HepG2 (cell line): ENCODE measurements around the gene YPEL3. TPM values are rescaled to one million over a fixed set of nuclear protein-coding genes. Genes with fewer than 3 reads are reported as not detected.
A peak's percentile ranks its signal among the peaks of the same experiment; 100 is the strongest.

Source experiments
- ATAC-seq: fragments of 200-7000 bp; cut with Tn5 transposase; 3 replicates; pipeline ENCODE4 v1.9.1; 2020; ENCODE audit warnings: mild to moderate bottlenecking, moderate library complexity
- BruUV-seq: library from RNA; stranded (reverse); fragments of 400-500 nt; replicated peaks from 2 replicates; lab custom pipeline; 2021; lab: Mats Ljungman, UMichigan
- CTCF ChIA-PET: fragments of 300-600 bp; formaldehyde crosslinking; extraction: SDS; loops from one replicate; lab custom pipeline; 2021; ENCODE audit warnings: low total read pairs, inconsistent platforms, low intra/inter-chr PET ratio; lab: Yijun Ruan, JAX
- POLR2A ChIA-PET: fragments of 350-600 bp; sonication (Branson Sonifier 250); formaldehyde crosslinking; loops from one replicate; lab custom pipeline; 2020; ENCODE audit warnings: antibody characterized with exemption, inconsistent platforms; lab: Yijun Ruan, JAX
- DNase-seq: peaks from one replicate; pipeline ENCODE4 v3.0.0-alpha.2; 2015; ENCODE audit warnings: low spot score
- FAIRE-seq: peaks from 3 replicates; lab custom pipeline; 2011; peaks lifted over from hg19 to GRCh38; lab: Jason Lieb, UNC
- H2AFZ ChIP-seq: one replicate; pipeline ENCODE4 v1.6.1; 2011; ENCODE audit warnings: low read length, inconsistent platforms
- H3K27ac ChIP-seq: fragments of 300-600 bp; 3 replicates; pipeline ENCODE4 v1.8.0; 2011; ENCODE audit warnings: mixed run types, mild to moderate bottlenecking, mixed read lengths, low read length, inconsistent platforms; ENCODE audit not compliant: insufficient read depth; ENCODE audit errors: extremely low read length
- H3K27me3 ChIP-seq, 2 experiments: fragments of 200-600 bp in 1 of 2; 2 replicates in 1 of 2; 3 replicates in 1 of 2; pipeline versions ENCODE4 v1.6.0 to v1.8.0; 2011; ENCODE audit warnings: low read length in 2 of 2, mild to moderate bottlenecking in 2 of 2, moderate library complexity in 2 of 2, inconsistent platforms in 1 of 2; ENCODE audit not compliant: insufficient read depth in 2 of 2, control insufficient read depth in 1 of 2
- H3K36me3 ChIP-seq, 2 experiments: fragments of 200-600 bp in 1 of 2; replicated peaks in 1 of 2; 2 replicates in 1 of 2; 3 replicates in 1 of 2; pipeline versions ENCODE4 v1.5.1 to v1.8.0; 2011; ENCODE audit warnings: low read length in 2 of 2, inconsistent platforms in 1 of 2; ENCODE audit not compliant: insufficient read depth in 2 of 2, control insufficient read depth in 1 of 2
- H3K4me1 ChIP-seq: 2 replicates; pipeline ENCODE4 v1.5.1; 2012; ENCODE audit warnings: low read length, inconsistent platforms; ENCODE audit not compliant: insufficient read depth
- H3K4me2 ChIP-seq: 2 replicates; pipeline ENCODE4 v1.6.0; 2011; ENCODE audit warnings: low read depth, low read length, inconsistent platforms
- H3K4me3 ChIP-seq, 3 experiments: fragments of 200-600 bp in 1 of 3; sonication (generic), shearing (Covaris generic) in 1 of 3; replicated peaks in 1 of 3; 2 replicates each; pipeline ENCODE4 v1.5.1; 2011 to 2016; ENCODE audit warnings: low read length in 3 of 3, inconsistent platforms in 2 of 3, low read depth in 2 of 3, mild to moderate bottlenecking in 2 of 3, control low read depth in 1 of 3, mixed read lengths in 1 of 3; ENCODE audit not compliant: insufficient read depth in 1 of 3
- H3K79me2 ChIP-seq: one replicate; pipeline ENCODE4 v1.6.1; 2011; ENCODE audit warnings: low read length, inconsistent platforms; ENCODE audit not compliant: insufficient read depth
- H3K9ac ChIP-seq: 2 replicates; pipeline ENCODE4 v1.6.0; 2011; ENCODE audit warnings: mild to moderate bottlenecking, low read depth, low read length, inconsistent platforms; ENCODE audit not compliant: insufficient read depth
- H3K9me3 ChIP-seq: 2 replicates; pipeline ENCODE4 v1.5.1; 2012; ENCODE audit warnings: mild to moderate bottlenecking, low read length
- H4K20me1 ChIP-seq: 2 replicates; pipeline ENCODE4 v1.6.0; 2011; ENCODE audit warnings: inconsistent platforms, mild to moderate bottlenecking, low read length, moderate library complexity; ENCODE audit not compliant: insufficient read depth
- BORCS8-MEF2B ChIP-seq: sonication (generic); formaldehyde crosslinking; IDR thresholded peaks from 2 replicates; pipeline ENCODE4 v1.8.0; 2022; ENCODE audit warnings: mild to moderate bottlenecking, missing genetic modification reagents
- BRD4 ChIP-seq: sonication (generic); formaldehyde crosslinking; IDR thresholded peaks from 2 replicates; pipeline ENCODE4 v1.4.0; 2020; ENCODE audit warnings: missing genetic modification reagents
- FOXM1 ChIP-seq: sonication (generic); formaldehyde crosslinking; IDR thresholded peaks from 2 replicates; pipeline ENCODE4 v1.5.0; 2020; ENCODE audit warnings: missing genetic modification reagents
- MED13 ChIP-seq: sonication (generic); formaldehyde crosslinking; IDR thresholded peaks from 2 replicates; pipeline ENCODE4 v1.5.0; 2020; ENCODE audit warnings: missing genetic modification reagents
- MEF2D ChIP-seq: sonication (generic); formaldehyde crosslinking; IDR thresholded peaks from 2 replicates; pipeline ENCODE4 v1.5.1; 2020; ENCODE audit warnings: mild to moderate bottlenecking, missing genetic modification reagents
- PLSCR1 ChIP-seq: sonication (generic); formaldehyde crosslinking; IDR thresholded peaks from 2 replicates; pipeline ENCODE4 v1.5.0; 2020; ENCODE audit warnings: missing genetic modification reagents, mild to moderate bottlenecking, borderline replicate concordance
- PRMT3 ChIP-seq: sonication (generic); formaldehyde crosslinking; IDR thresholded peaks from 2 replicates; pipeline ENCODE4 v1.8.1; 2022; ENCODE audit warnings: low read depth, mild to moderate bottlenecking, moderate library complexity, missing genetic modification reagents, borderline replicate concordance
- RFXANK ChIP-seq: IDR thresholded peaks from 2 replicates; pipeline ENCODE4 v1.6.1; 2016
- SNRNP70 ChIP-seq: fragments of 200-400 bp; formaldehyde crosslinking; IDR thresholded peaks from 2 replicates; pipeline ENCODE4 v1.6.1; 2017; ENCODE audit warnings: mild to moderate bottlenecking, low read depth, low read length, moderate library complexity
- SP2 ChIP-seq: sonication (generic); formaldehyde crosslinking; IDR thresholded peaks from 2 replicates; pipeline ENCODE4 v1.5.1; 2020; ENCODE audit warnings: mild to moderate bottlenecking, missing genetic modification reagents
- SSRP1 ChIP-seq: IDR thresholded peaks from 2 replicates; pipeline ENCODE4 v1.6.1; 2016; ENCODE audit warnings: control low read depth
- SYNCRIP ChIP-seq: fragments of 200-400 bp; formaldehyde crosslinking; IDR thresholded peaks from 2 replicates; pipeline ENCODE4 v1.6.1; 2018; ENCODE audit warnings: mild to moderate bottlenecking, low read depth, low read length; ENCODE audit not compliant: insufficient read depth
- TAF1 ChIP-seq: sonication (generic); formaldehyde crosslinking; IDR thresholded peaks from 2 replicates; pipeline ENCODE4 v1.4.0; 2020; ENCODE audit warnings: missing genetic modification reagents
- ZNF326 ChIP-seq: sonication (generic); formaldehyde crosslinking; IDR thresholded peaks from 2 replicates; pipeline ENCODE4 v1.4.0; 2020; ENCODE audit warnings: missing genetic modification reagents, borderline replicate concordance
- ZNF747 ChIP-seq: sonication (generic); formaldehyde crosslinking; IDR thresholded peaks from 2 replicates; pipeline ENCODE4 v1.8.1; 2023; ENCODE audit warnings: missing genetic modification reagents, mild to moderate bottlenecking, borderline replicate concordance
- ZNF781 ChIP-seq: sonication (generic); formaldehyde crosslinking; IDR thresholded peaks from 2 replicates; pipeline ENCODE4 v1.5.1; 2020; ENCODE audit warnings: borderline replicate concordance, mild to moderate bottlenecking, missing genetic modification reagents; ENCODE audit errors: not compliant biosample characterization
- ZSCAN25 ChIP-seq: sonication (generic); formaldehyde crosslinking; IDR thresholded peaks from 2 replicates; pipeline ENCODE4 v1.8.0; 2022; ENCODE audit warnings: mild to moderate bottlenecking, missing genetic modification reagents
- WGBS: methylation state at CpG from one replicate; pipeline ENCODE4 v1.1.6; 2017; ENCODE audit warnings: low lambda C conversion rate; 5-methylcytosine and 5-hydroxymethylcytosine counted together
- in situ Hi-C: cut with HindIII; loops from 2 replicates; pipeline ENCODE4 v1.10.0; 2017; ENCODE audit warnings: low pct_unique_long_range_greater_than_20kb; ENCODE audit not compliant: extremely low pct_ligation_motif_present
- intact Hi-C: fragments of 100-400 bp; cut with micrococcal nuclease; formaldehyde crosslinking; loops from one replicate; pipeline ENCODE4 v1.10.0; 2022; ENCODE audit not compliant: unreplicated experiment
- polyA plus RNA-seq, 8 experiments: library from polyadenylated mRNA; depleted of rRNA in 3 of 8; stranded (reverse) in 7 of 8; unstranded in 1 of 8; fragments of >200 nt; fragmentation: Illumina TruSeq in 4 of 8; extraction: Trizol in 4 of 8; gene quantifications; 2 replicates each; pipeline versions ENCODE4 v1.2.1 to v1.2.3, GENCODE V29; 2011 to 2016; ENCODE audit warnings: low read depth in 4 of 8, missing spikeins in 1 of 8, mixed read lengths in 1 of 8; ENCODE audit not compliant: insufficient read depth in 1 of 8
- total RNA-seq, 5 experiments: library from RNA; depleted of rRNA; stranded (reverse); fragments of >200 nt; fragmentation: Illumina TruSeq; extraction: Trizol; gene quantifications; 2 replicates each; pipeline ENCODE4 v1.2.3, GENCODE V29; 2016; ENCODE audit warnings: low read depth in 1 of 5
- TF ChIP-seq, protein P1 (sequence below): sonication (generic); formaldehyde crosslinking; IDR thresholded peaks from 2 replicates; pipeline ENCODE4 v1.5.0; 2020; ENCODE audit warnings: missing genetic modification reagents
- TF ChIP-seq, protein P2 (sequence below): sonication (generic); formaldehyde crosslinking; IDR thresholded peaks from 2 replicates; pipeline ENCODE4 v1.5.0; 2020; ENCODE audit warnings: mild to moderate bottlenecking, missing genetic modification reagents
- TF ChIP-seq, protein P3 (sequence below): sonication (generic); formaldehyde crosslinking; IDR thresholded peaks from 2 replicates; pipeline ENCODE4 v1.8.1; 2023; ENCODE audit warnings: missing genetic modification reagents, mild to moderate bottlenecking, borderline replicate concordance

Gene YPEL3
- total and polyA plus RNA-seq, 2 of the 13 experiments (the other 11 are each of a cell fraction or from before 2014, with no cell fraction given) = 5.4 to 47.0 TPM

DNA sequence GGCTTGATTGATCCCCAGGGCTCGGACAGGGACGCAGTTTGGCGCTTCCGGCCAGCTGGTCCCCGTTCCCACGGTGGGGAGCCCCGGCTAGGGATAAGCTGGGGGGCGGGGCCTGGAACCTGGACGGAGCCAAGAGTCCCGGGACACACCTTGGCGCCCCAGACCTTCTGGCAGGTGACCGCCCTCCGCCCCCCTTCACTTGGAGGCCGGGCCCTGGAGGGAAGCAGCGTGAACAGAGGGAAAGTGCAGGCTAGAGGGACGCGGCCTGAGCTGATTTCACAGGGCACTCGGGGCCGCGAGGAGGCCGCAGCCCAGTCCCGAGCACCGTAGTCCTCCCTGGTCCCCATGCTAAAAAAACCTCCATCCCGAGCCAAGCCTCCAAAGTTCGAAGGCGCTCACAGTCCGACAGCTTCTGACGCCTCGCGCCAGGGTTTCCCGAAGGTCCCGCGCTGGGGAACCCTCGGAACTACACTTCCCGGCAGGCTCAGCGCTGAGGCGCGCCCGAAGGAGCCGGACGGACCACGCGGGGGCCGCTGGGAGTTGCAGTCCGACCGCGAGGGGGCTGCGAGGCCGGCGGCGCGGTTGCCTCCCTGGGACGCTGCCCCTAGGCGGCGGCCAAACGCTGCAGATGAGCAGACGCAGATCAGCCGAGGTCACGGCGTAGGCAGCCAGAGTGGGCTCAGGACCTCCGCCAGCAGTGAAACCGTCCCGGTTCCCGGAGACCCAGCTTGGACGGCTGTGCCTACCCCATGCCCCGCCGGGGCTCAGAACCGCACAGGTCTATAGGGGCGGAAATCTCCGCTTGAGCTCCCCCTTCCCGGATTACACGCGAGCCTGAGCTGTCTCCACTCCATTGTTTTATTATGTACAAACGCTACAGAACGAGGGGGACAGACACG, 4.3 kb downstream of the YPEL3 start, which contains the start of gene TBX6:
Gene TBX6, minus strand, starts transcription at position 451 of the 899 bp plus-strand sequence. CDS start 731 bp downstream, outside the sequence.
- no TSS peak for BruUV-seq
- peaks cover 74% of the 10 kb centered on the region for H3K4me1 ChIP-seq
- intact Hi-C loops = loop anchor here (1.0 kb wide), 2 partner anchors 25 to 49 kb away; no protein-coding TSS in a partner anchor
- TF ChIP-seq, protein P1, sequence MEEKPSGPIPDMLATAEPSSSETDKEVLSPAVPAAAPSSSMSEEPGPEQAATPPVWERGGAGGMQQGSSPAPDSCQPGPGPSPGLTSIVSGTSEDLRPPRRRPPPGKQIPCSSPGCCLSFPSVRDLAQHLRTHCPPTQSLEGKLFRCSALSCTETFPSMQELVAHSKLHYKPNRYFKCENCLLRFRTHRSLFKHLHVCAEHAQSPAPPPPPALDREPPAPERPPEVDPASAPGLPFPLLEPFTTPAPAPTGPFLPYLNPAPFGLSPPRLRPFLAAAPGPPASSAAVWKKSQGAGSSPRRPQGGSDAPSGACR = no peak; the same call in 1 of the 2 replicates
- TF ChIP-seq, protein P2, sequence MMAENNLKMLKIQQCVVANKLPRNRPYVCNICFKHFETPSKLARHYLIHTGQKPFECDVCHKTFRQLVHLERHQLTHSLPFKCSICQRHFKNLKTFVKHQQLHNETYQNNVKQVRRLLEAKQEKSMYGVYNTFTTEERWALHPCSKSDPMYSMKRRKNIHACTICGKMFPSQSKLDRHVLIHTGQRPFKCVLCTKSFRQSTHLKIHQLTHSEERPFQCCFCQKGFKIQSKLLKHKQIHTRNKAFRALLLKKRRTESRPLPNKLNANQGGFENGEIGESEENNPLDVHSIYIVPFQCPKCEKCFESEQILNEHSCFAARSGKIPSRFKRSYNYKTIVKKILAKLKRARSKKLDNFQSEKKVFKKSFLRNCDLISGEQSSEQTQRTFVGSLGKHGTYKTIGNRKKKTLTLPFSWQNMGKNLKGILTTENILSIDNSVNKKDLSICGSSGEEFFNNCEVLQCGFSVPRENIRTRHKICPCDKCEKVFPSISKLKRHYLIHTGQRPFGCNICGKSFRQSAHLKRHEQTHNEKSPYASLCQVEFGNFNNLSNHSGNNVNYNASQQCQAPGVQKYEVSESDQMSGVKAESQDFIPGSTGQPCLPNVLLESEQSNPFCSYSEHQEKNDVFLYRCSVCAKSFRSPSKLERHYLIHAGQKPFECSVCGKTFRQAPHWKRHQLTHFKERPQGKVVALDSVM (CRISPR knock-in tag) = peak; percentile 71
- peak; percentile 79; the same call in 1 of the 2 replicates for TF ChIP-seq RFXANK (CRISPR knock-in tag)
- TF ChIP-seq SNRNP70 = no peak
- TF ChIP-seq ZNF326 (CRISPR knock-in tag) = no peak
- no peak for TF ChIP-seq PLSCR1 (CRISPR knock-in tag)
- peak; percentile 68; the same call in 1 of the 2 replicates for TF ChIP-seq MED13 (CRISPR knock-in tag)
- TF ChIP-seq TAF1 (CRISPR knock-in tag) = peak; percentile 74
- TF ChIP-seq ZNF781 = peak; percentile 43
- TF ChIP-seq ZNF747 (CRISPR knock-in tag) = peak; percentile 55; the same call in 1 of the 2 replicates
- TF ChIP-seq, protein P3, sequence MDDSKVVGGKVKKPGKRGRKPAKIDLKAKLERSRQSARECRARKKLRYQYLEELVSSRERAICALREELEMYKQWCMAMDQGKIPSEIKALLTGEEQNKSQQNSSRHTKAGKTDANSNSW (CRISPR knock-in tag) = no peak
- TF ChIP-seq SP2 = no peak
- no peak for TF ChIP-seq BORCS8-MEF2B (CRISPR knock-in tag)
- no peak for TF ChIP-seq FOXM1
- no peak for TF ChIP-seq SYNCRIP
- peak; percentile 84 for TF ChIP-seq BRD4 (CRISPR knock-in tag)
- peak; percentile 83; the same call in 1 of the 2 replicates for TF ChIP-seq ZSCAN25
- TF ChIP-seq MEF2D (CRISPR knock-in tag) = 0 out of 2 replicates have a peak, but pooled peaks have one; percentile 28
- 0 out of 2 replicates have a peak, but pooled peaks have one; percentile 39 for TF ChIP-seq SSRP1 (CRISPR knock-in tag)
- TF ChIP-seq PRMT3 (CRISPR knock-in tag) = no peak

More for the DNA sequence above, 4.3 kb downstream of the YPEL3 start, which contains the start of gene TBX6:
- in situ Hi-C loops = loop anchor here (25.0 kb wide), 1 partner anchor 546 kb away; no protein-coding TSS in a partner anchor
- Histone ChIP-seq H3K4me3 (peak within 1 kb of the TSS; percentile 58 to 78 (median 67)), H3K79me2 (no peaks in the 10 kb centered on the region), H3K27ac (peak within 1 kb of the TSS; percentile 72), H2AFZ (no peak within 1 kb of the TSS), H3K9me3 (peaks cover 1% of the 10 kb centered on the region; the same call in 1 of the 2 replicates), H3K27me3 (no peaks in the 10 kb centered on the region; a peak in 1 of 5 replicates), H3K4me2 (peak within 1 kb of the TSS; percentile 95), H3K9ac (peak within 1 kb of the TSS; percentile 72), H3K36me3 (no peaks in the 10 kb centered on the region; a peak in 1 of 5 replicates), H4K20me1 (no peaks in the 10 kb centered on the region)
- POLR2A ChIA-PET = interaction anchor here (0.6 to 6.0 kb wide), 16 partner anchors 10 to 550 kb away, joined by 3 to 120 read pairs (median 6); partner anchors contain the start of genes ALDOA, CORO1A, GDPD3 and MAPK3
- peak; percentile 81 for ATAC-seq
- CTCF ChIA-PET = interaction anchor here (1.2 to 2.0 kb wide), 5 partner anchors 18 to 49 kb away, joined by 3 to 19 read pairs (median 8); partner anchors contain the start of gene GDPD3
- peak; percentile 88 for DNase-seq
- WGBS = 11% methylated on average over 74 of the region's 76 CpGs
- FAIRE-seq = peak; percentile 34
